PFSK-1 (cell line): ENCODE data around the gene TAS2R10.

Source experiments
- POLR2AphosphoS5 ChIP-seq: IDR thresholded peaks from 2 replicates; pipeline ENCODE4 v1.6.1; 2012; ENCODE audit warnings: low read depth, mild to moderate bottlenecking, control low read depth, low read length, moderate library complexity
- SIN3A ChIP-seq: IDR thresholded peaks from 2 replicates; pipeline ENCODE4 v1.6.1; 2012; ENCODE audit warnings: mild to moderate bottlenecking, low read length, moderate library complexity, borderline replicate concordance; ENCODE audit not compliant: insufficient read depth
- TAF1 ChIP-seq: IDR thresholded peaks from 2 replicates; pipeline ENCODE4 v1.6.1; 2012; ENCODE audit warnings: low read length, control low read depth, borderline replicate concordance; ENCODE audit not compliant: insufficient read depth
- TF ChIP-seq, protein P1 (sequence below), 2 experiments: IDR thresholded peaks; 2 replicates each; pipeline versions ENCODE4 v1.6.1 to v1.8.0; 2011 to 2012; ENCODE audit warnings: low read depth in 2 of 2, low read length in 2 of 2, control low read depth in 1 of 2, inconsistent platforms in 1 of 2, mild to moderate bottlenecking in 1 of 2, moderate library complexity in 1 of 2; ENCODE audit not compliant: insufficient read depth in 1 of 2

DNA sequence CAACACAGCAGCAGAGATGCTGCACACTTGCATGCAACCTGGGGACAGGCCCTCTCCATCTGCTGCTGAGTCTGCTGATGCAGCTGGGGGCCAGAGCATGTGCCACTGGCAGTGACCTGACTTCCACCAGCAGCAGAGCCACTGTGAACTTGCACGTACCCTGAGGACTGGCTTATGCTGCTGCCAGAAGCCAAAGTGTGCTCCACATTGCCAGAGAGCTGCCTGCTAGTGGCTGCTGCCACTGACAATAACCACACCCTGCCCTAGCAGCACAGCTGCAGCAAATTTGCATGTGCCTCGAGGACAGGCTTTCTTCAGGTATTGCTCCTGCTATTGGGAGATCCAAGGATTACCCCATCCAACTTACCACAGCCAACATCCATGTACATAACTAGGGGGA is 27.6 kb upstream of the TAS2R10 start:
- TF ChIP-seq POLR2AphosphoS5 (no peak), SIN3A (no peak), TAF1 (no peak)
- TF ChIP-seq, protein P1, sequence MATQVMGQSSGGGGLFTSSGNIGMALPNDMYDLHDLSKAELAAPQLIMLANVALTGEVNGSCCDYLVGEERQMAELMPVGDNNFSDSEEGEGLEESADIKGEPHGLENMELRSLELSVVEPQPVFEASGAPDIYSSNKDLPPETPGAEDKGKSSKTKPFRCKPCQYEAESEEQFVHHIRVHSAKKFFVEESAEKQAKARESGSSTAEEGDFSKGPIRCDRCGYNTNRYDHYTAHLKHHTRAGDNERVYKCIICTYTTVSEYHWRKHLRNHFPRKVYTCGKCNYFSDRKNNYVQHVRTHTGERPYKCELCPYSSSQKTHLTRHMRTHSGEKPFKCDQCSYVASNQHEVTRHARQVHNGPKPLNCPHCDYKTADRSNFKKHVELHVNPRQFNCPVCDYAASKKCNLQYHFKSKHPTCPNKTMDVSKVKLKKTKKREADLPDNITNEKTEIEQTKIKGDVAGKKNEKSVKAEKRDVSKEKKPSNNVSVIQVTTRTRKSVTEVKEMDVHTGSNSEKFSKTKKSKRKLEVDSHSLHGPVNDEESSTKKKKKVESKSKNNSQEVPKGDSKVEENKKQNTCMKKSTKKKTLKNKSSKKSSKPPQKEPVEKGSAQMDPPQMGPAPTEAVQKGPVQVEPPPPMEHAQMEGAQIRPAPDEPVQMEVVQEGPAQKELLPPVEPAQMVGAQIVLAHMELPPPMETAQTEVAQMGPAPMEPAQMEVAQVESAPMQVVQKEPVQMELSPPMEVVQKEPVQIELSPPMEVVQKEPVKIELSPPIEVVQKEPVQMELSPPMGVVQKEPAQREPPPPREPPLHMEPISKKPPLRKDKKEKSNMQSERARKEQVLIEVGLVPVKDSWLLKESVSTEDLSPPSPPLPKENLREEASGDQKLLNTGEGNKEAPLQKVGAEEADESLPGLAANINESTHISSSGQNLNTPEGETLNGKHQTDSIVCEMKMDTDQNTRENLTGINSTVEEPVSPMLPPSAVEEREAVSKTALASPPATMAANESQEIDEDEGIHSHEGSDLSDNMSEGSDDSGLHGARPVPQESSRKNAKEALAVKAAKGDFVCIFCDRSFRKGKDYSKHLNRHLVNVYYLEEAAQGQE (IDR thresholded peaks at IDR 0.05; ENCODE audit: insufficient read depth in 1 of 2, low read depth in 2 of 2, low read length in 2 of 2) = no peak
